ENCODE data around the gene TMEM127. TPM values are rescaled to one million over a fixed set of nuclear protein-coding genes. Genes with fewer than 3 reads are reported as not detected.
A peak's percentile ranks its signal among the peaks of the same experiment; 100 is the strongest.

The TMEM127 gene
- total and polyA plus RNA-seq, 2 experiments from 2014 or later: 34.0 to 43.6 TPM

DNA sequence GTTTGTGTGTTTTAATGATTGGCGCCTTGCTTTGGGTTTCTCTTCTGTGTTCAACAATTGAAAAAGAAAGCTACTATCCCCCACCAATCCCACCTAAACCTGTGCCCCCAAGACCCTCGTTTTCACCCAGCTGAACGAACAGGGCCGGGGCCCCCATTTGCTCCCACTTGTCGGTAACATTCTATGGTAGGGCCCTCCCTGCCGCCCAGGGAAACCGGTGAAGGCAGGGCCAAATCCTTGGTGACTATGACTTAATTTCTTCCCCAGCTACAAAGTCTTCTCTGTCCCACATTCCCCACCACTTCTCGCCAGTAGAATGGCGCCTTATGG is 40.1 kb upstream of the TMEM127 start:
- peak; percentile 26 for DNase-seq
- Histone ChIP-seq H4K20me1 (ENCODE audit: insufficient read depth) (no peaks in the 10 kb centered on the region), H3K27ac (0 out of 2 replicates have a peak overlapping the region, but pooled peaks have one; percentile 8), H3K4me3 (peak overlapping the region; percentile 97), H3K4me2 (ENCODE audit: unreplicated experiment) (peak overlapping the region; percentile 94), H3K9me2 (ENCODE audit: insufficient read depth) (no peaks in the 10 kb centered on the region), H3K27me3 (replicated peaks; ENCODE audit: insufficient read depth) (no peaks in the 10 kb centered on the region), H3K36me3 (ENCODE audit: low read depth) (peaks cover 26% of the 10 kb centered on the region), H3K9me3 (ENCODE audit: low read depth) (no peaks in the 10 kb centered on the region), H3K4me1 (ENCODE audit: insufficient read depth) (peaks cover 15% of the 10 kb centered on the region), H3K9ac (peak overlapping the region; percentile 88), H2AFZ (peak overlapping the region; percentile 86), H3F3A (ENCODE audit: insufficient read depth) (no peaks in the 10 kb centered on the region), H3K79me2 (ENCODE audit: insufficient read depth) (peaks cover 49% of the 10 kb centered on the region)
- in situ Hi-C loops (cut with MboI): no loop called here
- WGBS, 2 experiments (ENCODE audit: low coverage in 1 of 2, low lambda C conversion rate in 2 of 2, missing lambda C conversion rate in 2 of 2): 17 to 20% methylated on average over 9 of the region's 9 CpGs
- TF ChIP-seq EZH2phosphoT487 (IDR thresholded peaks at IDR 0.05; ENCODE audit: insufficient read depth, low read depth) (no peak), EZH2 (IDR thresholded peaks at IDR 0.05; ENCODE audit: insufficient read depth, poor library complexity, severe bottlenecking) (no peak)

DNA sequence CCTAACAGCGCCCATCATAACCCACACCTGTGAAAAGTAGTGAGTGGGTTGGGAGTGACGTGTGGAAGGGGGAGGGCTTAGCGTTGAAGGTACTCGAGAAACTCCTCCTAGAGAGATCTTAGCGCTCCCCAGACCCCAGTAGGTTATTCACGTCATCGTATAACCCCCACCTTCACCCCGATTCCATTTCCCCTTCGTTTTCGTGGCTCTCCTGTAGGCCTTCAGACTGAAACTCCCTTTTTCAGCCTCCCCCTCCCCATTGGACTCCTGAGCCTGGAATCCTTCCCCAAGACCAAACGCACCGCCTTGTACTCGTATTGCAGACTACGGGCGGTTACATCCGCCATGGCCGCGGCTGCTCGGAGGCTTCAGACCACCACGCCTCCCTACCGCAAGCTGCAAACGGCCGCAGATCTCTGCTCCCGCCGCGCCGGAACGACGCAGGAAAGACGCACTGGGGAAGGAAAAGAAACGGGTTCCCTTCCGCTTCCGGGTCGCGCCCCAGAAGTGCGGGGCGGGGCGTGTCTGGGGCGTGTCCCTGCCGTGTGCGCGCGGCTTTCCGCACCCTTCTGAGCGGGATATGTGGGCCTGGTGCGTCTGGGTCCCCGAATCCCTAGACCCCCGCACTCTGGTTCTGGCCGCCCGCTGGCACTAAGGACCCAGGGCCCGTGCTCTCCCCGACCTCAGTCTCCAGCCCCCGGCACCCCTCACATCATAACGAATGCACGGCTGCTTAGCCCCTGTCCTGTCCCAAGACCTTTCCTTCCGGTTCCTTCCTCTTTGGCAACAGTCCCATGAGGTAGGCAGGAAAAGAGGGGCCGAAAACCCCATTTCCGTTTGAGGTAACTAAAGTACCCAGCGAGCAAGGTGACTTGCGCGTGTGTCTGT is 39.5 kb upstream of the TMEM127 start, which contains the start of gene SNRNP200:
TSS of gene SNRNP200 (minus strand) at position 456 of the 888 bp plus-strand sequence. CDS start at position 347, 109 bp downstream.
- Histone ChIP-seq H3K9me2 (ENCODE audit: insufficient read depth) (no peaks in the 10 kb centered on the region), H3F3A (ENCODE audit: insufficient read depth) (no peaks in the 10 kb centered on the region), H3K27ac (peak within 1 kb of the TSS; percentile 38), H3K79me2 (ENCODE audit: insufficient read depth) (peaks cover 55% of the 10 kb centered on the region), H3K9ac (peak within 1 kb of the TSS; percentile 88), H3K27me3 (replicated peaks; ENCODE audit: insufficient read depth) (no peaks in the 10 kb centered on the region), H3K36me3 (ENCODE audit: low read depth) (peaks cover 30% of the 10 kb centered on the region), H3K9me3 (ENCODE audit: low read depth) (no peaks in the 10 kb centered on the region), H4K20me1 (ENCODE audit: insufficient read depth) (no peaks in the 10 kb centered on the region), H3K4me2 (ENCODE audit: unreplicated experiment) (peak within 1 kb of the TSS; percentile 94), H3K4me3 (peak within 1 kb of the TSS; percentile 97), H3K4me1 (ENCODE audit: insufficient read depth) (peaks cover 15% of the 10 kb centered on the region), H2AFZ (peak within 1 kb of the TSS; percentile 86)
- WGBS, 2 experiments (ENCODE audit: low coverage in 1 of 2, low lambda C conversion rate in 2 of 2, missing lambda C conversion rate in 2 of 2): 1 to 2% methylated on average over 44 to 60 of the region's 61 CpGs
- peak; percentile 94 for DNase-seq
- in situ Hi-C loops (cut with MboI): no loop called here
- no peak for TF ChIP-seq EZH2 (IDR thresholded peaks at IDR 0.05; ENCODE audit: insufficient read depth, poor library complexity, severe bottlenecking)
- TF ChIP-seq EZH2phosphoT487 (IDR thresholded peaks at IDR 0.05; ENCODE audit: insufficient read depth, low read depth): no peak

DNA sequence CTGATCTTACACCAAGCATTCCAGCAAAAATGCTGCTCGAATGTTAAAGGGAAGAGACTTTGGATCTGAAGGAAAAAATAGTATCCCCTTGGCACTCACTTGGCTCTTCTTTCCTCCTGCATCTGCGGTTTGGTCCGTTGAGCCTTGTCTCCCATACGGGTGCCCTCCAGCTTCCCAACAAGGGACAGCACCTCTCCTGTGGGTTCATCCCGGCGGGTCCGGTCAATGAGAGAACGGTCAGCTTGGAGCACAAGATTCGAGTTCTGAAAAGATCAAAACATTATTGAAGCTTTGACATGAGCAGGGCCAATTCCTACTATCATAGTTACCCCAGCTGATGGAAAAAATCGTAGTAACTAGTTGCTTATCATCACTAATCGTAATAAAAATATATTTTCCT is 38.8 kb upstream of the TMEM127 start:
- H4K20me1 ChIP-seq (ENCODE audit: insufficient read depth): no peaks in the 10 kb centered on the region
- in situ Hi-C loops (cut with MboI): no loop called here
- peak; percentile 5 for DNase-seq
- H3K79me2 ChIP-seq (ENCODE audit: insufficient read depth): peaks cover 60% of the 10 kb centered on the region
- no peaks in the 10 kb centered on the region for H3K9me2 ChIP-seq (ENCODE audit: insufficient read depth)
- peaks cover 15% of the 10 kb centered on the region for H3K4me1 ChIP-seq (ENCODE audit: insufficient read depth)
- no peaks in the 10 kb centered on the region for H3K9me3 ChIP-seq (ENCODE audit: low read depth)
- peak overlapping the region; percentile 92 for H3K4me2 ChIP-seq (ENCODE audit: unreplicated experiment)
- peak overlapping the region; percentile 97 for H3K4me3 ChIP-seq
- H3F3A ChIP-seq (ENCODE audit: insufficient read depth): no peaks in the 10 kb centered on the region
- no peak for TF ChIP-seq EZH2 (IDR thresholded peaks at IDR 0.05; ENCODE audit: insufficient read depth, poor library complexity, severe bottlenecking)
- TF ChIP-seq EZH2phosphoT487 (IDR thresholded peaks at IDR 0.05; ENCODE audit: insufficient read depth, low read depth): no peak
- peak overlapping the region; percentile 88 for H3K9ac ChIP-seq
- H3K36me3 ChIP-seq (ENCODE audit: low read depth): peaks cover 37% of the 10 kb centered on the region
- H3K27ac ChIP-seq: no peak overlapping the region
- 72 to 74% methylated on average over 11 of the region's 11 CpGs for whole genome bisulfite sequencing, 2 experiments (ENCODE audit: low coverage in 1 of 2, low lambda C conversion rate in 2 of 2, missing lambda C conversion rate in 2 of 2)
- H3K27me3 ChIP-seq (replicated peaks; ENCODE audit: insufficient read depth): no peaks in the 10 kb centered on the region
- peak overlapping the region; percentile 86 for H2AFZ ChIP-seq

DNA sequence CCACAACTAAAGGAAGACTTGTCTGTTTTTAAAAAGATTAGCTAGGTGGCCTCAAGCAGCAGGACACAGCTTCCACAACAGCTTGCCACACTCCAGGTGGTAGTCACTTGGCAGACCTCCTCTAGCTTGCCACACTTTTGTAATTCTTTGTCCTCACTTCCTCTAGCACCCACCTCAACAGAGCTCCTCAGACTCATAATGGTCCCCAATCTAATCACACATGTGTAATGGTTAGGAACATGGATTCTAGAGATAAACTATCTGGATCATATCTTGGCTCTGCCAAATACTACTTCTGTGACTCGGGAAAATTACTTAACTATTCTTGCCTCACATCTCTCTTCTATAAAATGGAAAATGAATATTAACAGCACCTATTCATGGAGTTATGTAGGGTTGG is 36.1 kb upstream of the TMEM127 start:
- Histone ChIP-seq H3K9ac (peak overlapping the region; percentile 9; the same call in 1 of the 2 replicates), H3K79me2 (ENCODE audit: insufficient read depth) (peaks cover 60% of the 10 kb centered on the region)
- in situ Hi-C loops (cut with MboI): no loop called here

More for the DNA sequence above, 36.1 kb upstream of the TMEM127 start:
- whole genome bisulfite sequencing, 2 experiments (ENCODE audit: low coverage in 1 of 2, low lambda C conversion rate in 2 of 2, missing lambda C conversion rate in 2 of 2): 23 to 65% methylated on average over 1 of the region's 1 CpG
- Histone ChIP-seq H3K27me3 (replicated peaks; ENCODE audit: insufficient read depth) (no peaks in the 10 kb centered on the region), H3K9me2 (ENCODE audit: insufficient read depth) (no peaks in the 10 kb centered on the region), H4K20me1 (ENCODE audit: insufficient read depth) (no peaks in the 10 kb centered on the region), H3F3A (ENCODE audit: insufficient read depth) (no peaks in the 10 kb centered on the region), H3K36me3 (ENCODE audit: low read depth) (peaks cover 63% of the 10 kb centered on the region), H3K4me2 (ENCODE audit: unreplicated experiment) (no peak overlapping the region), H3K9me3 (ENCODE audit: low read depth) (no peaks in the 10 kb centered on the region), H2AFZ (no peak overlapping the region), H3K4me1 (ENCODE audit: insufficient read depth) (peaks cover 15% of the 10 kb centered on the region), H3K4me3 (no peak overlapping the region), H3K27ac (no peak overlapping the region)
- no peak for DNase-seq
- no peak for TF ChIP-seq EZH2phosphoT487 (IDR thresholded peaks at IDR 0.05; ENCODE audit: insufficient read depth, low read depth)
- TF ChIP-seq EZH2 (IDR thresholded peaks at IDR 0.05; ENCODE audit: insufficient read depth, poor library complexity, severe bottlenecking): no peak
